Left lung (tissue), 10 donors: Measurements from ENCODE around the gene ACTN3. TPM values are rescaled to one million over a fixed set of nuclear protein-coding genes. Genes with fewer than 3 reads are reported as not detected.
A peak's percentile ranks its signal among the peaks of the same experiment; 100 is the strongest.

Experiments used
- ATAC-seq: fragments of 200-7000 bp; cut with Tn5 transposase; one replicate; pipeline ENCODE4 v1.9.1; 2020; ENCODE audit warnings: moderate library complexity
- DNase-seq, 4 donors: peaks; one replicate each; pipeline ENCODE4 v3.0.0-alpha.2; 2013 to 2020
- H3K27ac ChIP-seq, 2 donors: fragments of 200-600 bp; sonication (generic) in 1 of 2; one replicate each; pipeline versions ENCODE4 v1.5.0 to v1.8.0; 2020 to 2021
- H3K27me3 ChIP-seq, 2 donors: fragments of 200-600 bp; sonication (generic) in 1 of 2; one replicate each; pipeline versions ENCODE4 v1.5.0 to v1.8.0; 2020 to 2021
- H3K36me3 ChIP-seq, 2 donors: fragments of 200-600 bp; sonication (generic) in 1 of 2; one replicate each; pipeline versions ENCODE4 v1.5.0 to v1.8.0; 2020 to 2021
- H3K4me1 ChIP-seq, 2 donors: fragments of 200-600 bp; one replicate each; pipeline ENCODE4 v1.8.0; 2021
- H3K4me3 ChIP-seq, 2 donors: fragments of 200-600 bp; sonication (generic) in 1 of 2; one replicate each; pipeline versions ENCODE4 v1.5.0 to v1.8.0; 2020 to 2021; ENCODE audit warnings: mild to moderate bottlenecking in 1 of 2
- H3K9me3 ChIP-seq, 2 donors: fragments of 200-600 bp; sonication (generic) in 1 of 2; one replicate each; pipeline versions ENCODE4 v1.5.0 to v1.8.0; 2020 to 2021
- intact Hi-C, 2 donors: fragments of 100-400 bp; cut with DNase I; formaldehyde crosslinking; loops; one replicate each; pipeline versions ENCODE4 v1.11.2 to v1.14.2; 2022
- polyA plus RNA-seq, 6 donors: library from polyadenylated mRNA; unstranded; fragments of 120-200 nt; gene quantifications; one replicate each; pipeline ENCODE4 v1.2.1, GENCODE V29; 2013; ENCODE audit not compliant: insufficient read length in 6 of 6
- total RNA-seq, 2 donors: library from RNA; stranded (reverse); fragmentation: NEBNext Ultra II Directional; extraction: Animal tissue kit (Norgen Biotek cat#: 25700); gene quantifications; one replicate each; pipeline ENCODE4 v1.2.1, GENCODE V29; 2021
- TF ChIP-seq, protein P1 (sequence below), 2 donors: fragments of 200-600 bp; sonication (generic) in 1 of 2; IDR thresholded peaks; one replicate each; pipeline versions ENCODE4 v1.5.0 to v1.8.0; 2021; ENCODE audit warnings: antibody characterized with exemption in 2 of 2
- donor health status: DM: no; HTN: yes; CAD: no.
- donor health status: DM: no; HTN: no; CAD: no.

Gene ACTN3
- total and polyA plus RNA-seq, 8 donors: 0.06 to 0.16 TPM; not detected in 6

DNA sequence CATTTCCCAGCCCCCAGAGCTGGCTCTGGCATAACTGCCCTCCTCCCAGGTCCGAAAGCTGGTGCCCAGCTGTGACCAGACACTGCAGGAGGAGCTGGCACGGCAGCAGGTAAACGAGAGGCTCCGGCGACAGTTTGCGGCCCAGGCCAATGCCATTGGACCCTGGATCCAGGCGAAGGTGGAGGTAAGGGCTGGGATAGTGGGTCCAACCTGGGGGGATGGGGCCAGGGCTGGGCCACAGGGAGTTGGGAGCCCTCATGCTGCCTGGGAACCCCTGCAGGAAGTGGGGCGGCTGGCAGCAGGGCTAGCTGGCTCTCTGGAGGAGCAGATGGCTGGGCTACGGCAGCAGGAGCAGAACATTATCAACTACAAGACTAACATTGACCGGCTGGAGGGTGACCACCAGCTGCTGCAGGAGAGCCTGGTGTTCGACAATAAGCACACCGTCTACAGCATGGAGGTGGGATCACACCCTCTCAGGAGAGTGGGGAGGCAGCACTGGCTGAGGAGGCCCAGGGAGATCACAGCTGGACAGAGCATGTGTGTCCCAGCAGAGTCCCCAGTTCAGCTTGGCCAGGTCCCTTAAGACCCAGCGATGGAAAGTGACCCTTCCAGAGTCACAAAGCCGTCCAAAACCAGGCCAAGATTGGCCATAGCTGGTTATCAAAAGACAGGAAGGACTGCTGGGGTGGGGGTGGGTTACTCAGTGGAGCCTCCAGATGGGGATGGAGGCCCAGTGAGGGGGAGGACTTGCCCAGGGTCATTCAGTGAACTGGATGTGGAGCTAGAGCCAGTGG is 14.7 kb downstream of the ACTN3 start:
- Histone ChIP-seq H3K4me1 (peaks cover 4 to 8% of the 10 kb centered on the region in 2 donors), H3K27ac (no peak overlapping the region), H3K27me3 (peaks cover 0 to 26% of the 10 kb centered on the region in 2 donors), H3K9me3 (no peaks in the 10 kb centered on the region), H3K4me3 (no peak overlapping the region), H3K36me3 (no peaks in the 10 kb centered on the region)
- ATAC-seq (no peak), DNase-seq (peak in 1 of 4 donors; percentile 55)
- intact Hi-C loops: no loop called here
- TF ChIP-seq, protein P1, sequence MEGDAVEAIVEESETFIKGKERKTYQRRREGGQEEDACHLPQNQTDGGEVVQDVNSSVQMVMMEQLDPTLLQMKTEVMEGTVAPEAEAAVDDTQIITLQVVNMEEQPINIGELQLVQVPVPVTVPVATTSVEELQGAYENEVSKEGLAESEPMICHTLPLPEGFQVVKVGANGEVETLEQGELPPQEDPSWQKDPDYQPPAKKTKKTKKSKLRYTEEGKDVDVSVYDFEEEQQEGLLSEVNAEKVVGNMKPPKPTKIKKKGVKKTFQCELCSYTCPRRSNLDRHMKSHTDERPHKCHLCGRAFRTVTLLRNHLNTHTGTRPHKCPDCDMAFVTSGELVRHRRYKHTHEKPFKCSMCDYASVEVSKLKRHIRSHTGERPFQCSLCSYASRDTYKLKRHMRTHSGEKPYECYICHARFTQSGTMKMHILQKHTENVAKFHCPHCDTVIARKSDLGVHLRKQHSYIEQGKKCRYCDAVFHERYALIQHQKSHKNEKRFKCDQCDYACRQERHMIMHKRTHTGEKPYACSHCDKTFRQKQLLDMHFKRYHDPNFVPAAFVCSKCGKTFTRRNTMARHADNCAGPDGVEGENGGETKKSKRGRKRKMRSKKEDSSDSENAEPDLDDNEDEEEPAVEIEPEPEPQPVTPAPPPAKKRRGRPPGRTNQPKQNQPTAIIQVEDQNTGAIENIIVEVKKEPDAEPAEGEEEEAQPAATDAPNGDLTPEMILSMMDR (IDR thresholded peaks at IDR 0.05): no peak

DNA sequence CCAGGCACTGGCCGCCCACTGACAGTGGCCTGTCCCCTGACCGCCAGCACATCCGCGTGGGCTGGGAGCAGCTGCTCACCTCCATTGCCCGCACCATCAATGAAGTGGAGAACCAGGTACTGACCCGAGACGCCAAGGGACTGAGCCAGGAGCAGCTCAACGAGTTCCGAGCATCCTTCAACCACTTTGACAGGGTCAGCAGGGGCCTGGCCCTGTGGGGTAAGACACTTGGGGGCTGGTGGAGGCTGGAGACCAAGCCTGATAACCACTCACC is 15.2 kb downstream of the ACTN3 start:
- no peaks in the 10 kb centered on the region for H3K9me3 ChIP-seq
- no peak for ATAC-seq
- H3K4me1 ChIP-seq: peaks cover 4 to 8% of the 10 kb centered on the region in 2 donors
- TF ChIP-seq, protein P1 (IDR thresholded peaks at IDR 0.05): no peak
- H3K27me3 ChIP-seq: peaks cover 0 to 26% of the 10 kb centered on the region in 2 donors
- H3K4me3 ChIP-seq: no peak overlapping the region
- DNase-seq: peak in 1 of 4 donors; percentile 49
- no peak overlapping the region for H3K27ac ChIP-seq
- H3K36me3 ChIP-seq: no peaks in the 10 kb centered on the region
- intact Hi-C loops: no loop called here

DNA sequence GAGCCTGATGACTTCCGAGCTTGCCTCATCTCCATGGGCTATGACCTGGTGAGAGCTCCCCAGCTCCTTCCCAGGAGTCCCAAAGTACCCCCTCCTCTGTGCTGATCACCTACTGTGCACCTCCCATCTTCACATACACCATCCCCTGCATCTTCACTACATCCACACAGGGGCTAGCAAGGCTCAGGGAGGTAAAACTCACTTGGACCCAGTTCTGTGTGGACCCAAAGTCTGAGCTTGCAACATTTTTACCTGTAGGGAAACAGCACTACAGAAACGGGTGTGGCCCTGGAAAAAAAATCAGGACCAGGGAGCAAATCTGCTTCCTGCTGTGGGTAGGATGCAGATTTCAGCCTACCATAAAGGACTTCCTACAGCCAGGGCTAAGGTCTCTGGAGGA is 15.6 kb downstream of the ACTN3 start:
- Histone ChIP-seq H3K36me3 (no peaks in the 10 kb centered on the region), H3K4me1 (peaks cover 4 to 8% of the 10 kb centered on the region in 2 donors), H3K27me3 (peaks cover 0 to 25% of the 10 kb centered on the region in 2 donors), H3K27ac (no peak overlapping the region), H3K9me3 (no peaks in the 10 kb centered on the region), H3K4me3 (no peak overlapping the region)
- ATAC-seq (no peak), DNase-seq (no peak)
- TF ChIP-seq, protein P1 (IDR thresholded peaks at IDR 0.05): no peak
- intact Hi-C loops: no loop called here

DNA sequence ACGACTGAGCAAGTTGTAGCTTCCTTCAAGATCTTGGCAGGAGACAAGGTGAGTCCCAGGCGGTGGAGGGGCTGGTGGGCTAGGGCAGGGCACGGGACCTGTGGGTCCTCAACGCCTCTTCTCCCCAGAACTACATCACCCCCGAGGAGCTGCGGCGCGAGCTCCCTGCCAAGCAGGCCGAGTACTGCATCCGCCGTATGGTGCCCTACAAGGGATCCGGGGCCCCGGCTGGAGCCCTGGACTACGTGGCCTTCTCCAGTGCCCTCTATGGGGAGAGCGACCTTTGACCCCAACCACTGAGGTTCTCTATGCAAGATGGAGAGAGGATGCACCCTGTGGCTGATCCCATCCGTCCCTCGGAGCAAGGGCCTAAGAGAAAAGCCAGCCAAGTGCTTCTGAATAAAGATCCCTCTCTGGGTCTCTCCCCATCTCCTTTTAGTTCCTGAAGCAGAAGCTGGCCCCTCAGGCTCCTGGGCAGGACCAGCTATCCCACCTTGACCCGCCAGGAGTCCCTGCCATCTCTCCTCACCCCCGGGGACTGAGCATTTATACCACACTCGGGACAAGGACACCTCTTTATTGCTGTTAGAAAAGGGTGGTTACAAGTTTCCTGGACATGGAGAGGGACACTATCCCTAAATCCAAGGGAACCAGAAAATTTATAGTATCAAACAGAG is 16.3 kb downstream of the ACTN3 start:
- H3K9me3 ChIP-seq: no peaks in the 10 kb centered on the region
- DNase-seq: peak in 1 of 4 donors; percentile 59
- peaks cover 4 to 14% of the 10 kb centered on the region in 2 donors for H3K4me1 ChIP-seq
- H3K36me3 ChIP-seq: no peaks in the 10 kb centered on the region
- ATAC-seq: no peak
- intact Hi-C loops: no loop called here
- H3K27me3 ChIP-seq: peaks cover 0 to 25% of the 10 kb centered on the region in 2 donors
- TF ChIP-seq, protein P1 (IDR thresholded peaks at IDR 0.05): no peak
- H3K27ac ChIP-seq: no peak overlapping the region
- H3K4me3 ChIP-seq: no peak overlapping the region

DNA sequence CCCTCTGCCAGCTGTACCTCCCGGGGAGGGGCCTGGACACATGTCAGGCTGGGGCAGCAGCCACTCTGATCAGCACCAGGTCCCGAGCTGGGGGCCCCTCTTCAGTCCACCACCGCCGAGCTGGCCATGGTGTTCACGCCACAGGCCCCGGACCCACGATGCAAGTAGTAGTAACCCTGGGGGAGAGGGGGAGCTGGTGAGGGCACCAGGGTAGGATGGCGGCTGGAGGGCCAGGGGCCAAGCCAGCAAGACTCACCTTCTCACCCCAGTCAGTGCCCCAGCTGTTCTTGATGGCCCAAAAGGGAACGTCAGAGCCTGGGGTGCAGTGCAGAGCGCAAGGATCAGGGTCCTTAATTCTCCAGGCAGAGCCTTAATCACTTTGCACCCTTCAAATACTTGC is 17.1 kb downstream of the ACTN3 start:
- DNase-seq (peak in 1 of 4 donors; percentile 46), ATAC-seq (no peak)
- TF ChIP-seq, protein P1 (IDR thresholded peaks at IDR 0.05): no peak
- Histone ChIP-seq H3K27ac (no peak overlapping the region), H3K4me1 (peaks cover 2 to 21% of the 10 kb centered on the region in 2 donors), H3K9me3 (no peaks in the 10 kb centered on the region), H3K27me3 (peaks cover 0 to 25% of the 10 kb centered on the region in 2 donors), H3K4me3 (no peak overlapping the region), H3K36me3 (no peaks in the 10 kb centered on the region)
- intact Hi-C loops: no loop called here
